Measurements from ENCODE around the gene SMC1B. TPM values are rescaled to one million over a fixed set of nuclear protein-coding genes. Genes with fewer than 3 reads are reported as not detected.

SMC1B gene
- total RNA-seq, 1 experiment from 2014 or later = 0.10 TPM

DNA sequence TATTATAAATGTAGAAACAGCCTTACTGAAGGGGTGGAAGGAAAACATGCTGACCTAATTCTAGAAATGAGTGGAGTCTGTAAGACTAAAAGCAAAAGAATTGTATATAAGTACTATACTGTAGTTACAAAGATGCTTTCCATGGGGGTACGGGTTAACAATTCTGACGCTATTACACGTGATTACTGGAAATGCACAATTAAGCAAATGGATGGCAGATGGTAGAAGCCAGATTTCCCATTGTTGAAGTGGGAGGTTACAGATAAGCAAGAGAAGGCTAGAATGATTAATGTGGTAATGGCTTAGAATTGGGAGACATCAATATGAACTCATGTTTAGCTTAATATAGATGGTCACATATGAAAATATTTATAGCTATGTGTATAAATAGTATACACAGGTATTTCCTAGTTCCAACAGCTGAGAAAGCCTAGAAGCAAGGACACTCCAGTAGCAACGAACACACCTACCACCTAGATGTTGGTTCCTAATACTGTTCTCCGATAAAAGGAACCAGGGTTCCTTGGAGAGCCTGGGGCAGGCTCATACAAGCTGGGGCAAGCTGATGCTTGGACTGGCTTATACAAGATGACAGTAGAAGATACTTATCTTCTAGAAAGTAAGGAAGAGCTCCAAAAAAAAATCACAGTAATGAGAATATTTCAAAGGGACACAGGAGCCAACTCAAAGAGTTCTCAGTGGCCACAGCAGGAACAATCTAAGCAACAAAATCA is 13.5 kb downstream of the SMC1B start:
- Histone ChIP-seq H3K4me3 (ENCODE audit: low read depth in 2 of 2, low read length in 2 of 2) (no peak overlapping the region), H3K36me3 (ENCODE audit: control insufficient read depth, insufficient read depth, low read length) (no peaks in the 10 kb centered on the region), H3K4me1 (ENCODE audit: control insufficient read depth, insufficient read depth, low read length) (no peaks in the 10 kb centered on the region), H3K27ac (ENCODE audit: low read length) (no peak overlapping the region), H3K27me3 (ENCODE audit: control insufficient read depth, insufficient read depth, low read length) (no peaks in the 10 kb centered on the region), H3K9me3 (ENCODE audit: control insufficient read depth, insufficient read depth, low read depth, low read length) (no peaks in the 10 kb centered on the region)
- ATAC-seq = no peak
- POLR2A ChIA-PET = no interaction called here
- intact Hi-C loops (cut with micrococcal nuclease; ENCODE audit: unreplicated experiment) (no loop called here), in situ Hi-C loops (cut with HindIII; ENCODE audit: low pct_unique_long_range_greater_than_20kb, low sequenced_read_pairs) (no loop called here)
- DNase-seq (ENCODE audit: low read depth, low spot score) = no peak
- CTCF ChIA-PET = no interaction called here
- TF ChIP-seq TCF7L2 (IDR thresholded peaks at IDR 0.05; ENCODE audit: low read depth, low read length) = no peak
- no peak for TF ChIP-seq SIN3A (IDR thresholded peaks at IDR 0.05; ENCODE audit: borderline replicate concordance, insufficient read depth, low read depth, low read length)
- TF ChIP-seq POLR2AphosphoS5 (IDR thresholded peaks at IDR 0.05; ENCODE audit: low read depth, low read length) = no peak
- TF ChIP-seq, protein P1, sequence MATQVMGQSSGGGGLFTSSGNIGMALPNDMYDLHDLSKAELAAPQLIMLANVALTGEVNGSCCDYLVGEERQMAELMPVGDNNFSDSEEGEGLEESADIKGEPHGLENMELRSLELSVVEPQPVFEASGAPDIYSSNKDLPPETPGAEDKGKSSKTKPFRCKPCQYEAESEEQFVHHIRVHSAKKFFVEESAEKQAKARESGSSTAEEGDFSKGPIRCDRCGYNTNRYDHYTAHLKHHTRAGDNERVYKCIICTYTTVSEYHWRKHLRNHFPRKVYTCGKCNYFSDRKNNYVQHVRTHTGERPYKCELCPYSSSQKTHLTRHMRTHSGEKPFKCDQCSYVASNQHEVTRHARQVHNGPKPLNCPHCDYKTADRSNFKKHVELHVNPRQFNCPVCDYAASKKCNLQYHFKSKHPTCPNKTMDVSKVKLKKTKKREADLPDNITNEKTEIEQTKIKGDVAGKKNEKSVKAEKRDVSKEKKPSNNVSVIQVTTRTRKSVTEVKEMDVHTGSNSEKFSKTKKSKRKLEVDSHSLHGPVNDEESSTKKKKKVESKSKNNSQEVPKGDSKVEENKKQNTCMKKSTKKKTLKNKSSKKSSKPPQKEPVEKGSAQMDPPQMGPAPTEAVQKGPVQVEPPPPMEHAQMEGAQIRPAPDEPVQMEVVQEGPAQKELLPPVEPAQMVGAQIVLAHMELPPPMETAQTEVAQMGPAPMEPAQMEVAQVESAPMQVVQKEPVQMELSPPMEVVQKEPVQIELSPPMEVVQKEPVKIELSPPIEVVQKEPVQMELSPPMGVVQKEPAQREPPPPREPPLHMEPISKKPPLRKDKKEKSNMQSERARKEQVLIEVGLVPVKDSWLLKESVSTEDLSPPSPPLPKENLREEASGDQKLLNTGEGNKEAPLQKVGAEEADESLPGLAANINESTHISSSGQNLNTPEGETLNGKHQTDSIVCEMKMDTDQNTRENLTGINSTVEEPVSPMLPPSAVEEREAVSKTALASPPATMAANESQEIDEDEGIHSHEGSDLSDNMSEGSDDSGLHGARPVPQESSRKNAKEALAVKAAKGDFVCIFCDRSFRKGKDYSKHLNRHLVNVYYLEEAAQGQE (IDR thresholded peaks at IDR 0.05; ENCODE audit: insufficient read depth in 1 of 2, low read depth in 2 of 2, low read length in 1 of 2) = no peak
- TF ChIP-seq, protein P2, sequence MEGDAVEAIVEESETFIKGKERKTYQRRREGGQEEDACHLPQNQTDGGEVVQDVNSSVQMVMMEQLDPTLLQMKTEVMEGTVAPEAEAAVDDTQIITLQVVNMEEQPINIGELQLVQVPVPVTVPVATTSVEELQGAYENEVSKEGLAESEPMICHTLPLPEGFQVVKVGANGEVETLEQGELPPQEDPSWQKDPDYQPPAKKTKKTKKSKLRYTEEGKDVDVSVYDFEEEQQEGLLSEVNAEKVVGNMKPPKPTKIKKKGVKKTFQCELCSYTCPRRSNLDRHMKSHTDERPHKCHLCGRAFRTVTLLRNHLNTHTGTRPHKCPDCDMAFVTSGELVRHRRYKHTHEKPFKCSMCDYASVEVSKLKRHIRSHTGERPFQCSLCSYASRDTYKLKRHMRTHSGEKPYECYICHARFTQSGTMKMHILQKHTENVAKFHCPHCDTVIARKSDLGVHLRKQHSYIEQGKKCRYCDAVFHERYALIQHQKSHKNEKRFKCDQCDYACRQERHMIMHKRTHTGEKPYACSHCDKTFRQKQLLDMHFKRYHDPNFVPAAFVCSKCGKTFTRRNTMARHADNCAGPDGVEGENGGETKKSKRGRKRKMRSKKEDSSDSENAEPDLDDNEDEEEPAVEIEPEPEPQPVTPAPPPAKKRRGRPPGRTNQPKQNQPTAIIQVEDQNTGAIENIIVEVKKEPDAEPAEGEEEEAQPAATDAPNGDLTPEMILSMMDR (IDR thresholded peaks at IDR 0.05) = no peak
- no TSS peak for BruUV-seq (replicated peaks)

DNA sequence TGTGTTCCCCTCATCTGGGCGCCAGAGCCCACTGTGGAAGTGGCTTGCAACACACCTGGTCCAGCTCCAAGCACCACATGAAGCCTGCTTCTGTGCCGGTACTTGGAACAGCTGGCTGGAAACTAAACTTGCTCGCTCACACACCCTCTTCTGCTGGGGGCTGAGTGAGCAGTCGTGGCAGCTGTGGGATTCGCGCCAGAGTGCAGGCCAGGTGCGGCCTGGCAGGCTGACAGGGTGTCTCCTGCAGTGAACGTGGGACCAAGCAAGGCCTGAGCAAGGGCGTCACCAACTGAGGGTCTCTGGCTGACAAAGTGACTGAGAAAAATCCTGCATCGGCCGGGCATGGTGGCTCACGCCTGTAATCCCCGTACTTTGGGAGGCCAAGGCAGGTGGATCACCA is 15.2 kb downstream of the SMC1B start:
- H3K9me3 ChIP-seq (ENCODE audit: control insufficient read depth, insufficient read depth, low read depth, low read length) = no peaks in the 10 kb centered on the region
- CTCF ChIA-PET = no interaction called here
- H3K4me1 ChIP-seq (ENCODE audit: control insufficient read depth, insufficient read depth, low read length) = no peaks in the 10 kb centered on the region
- POLR2A ChIA-PET = no interaction called here
- no TSS peak for BruUV-seq (replicated peaks)
- ATAC-seq (no peak), DNase-seq (ENCODE audit: low read depth, low spot score) (no peak)
- H3K27ac ChIP-seq (ENCODE audit: low read length) = no peak overlapping the region
- no peaks in the 10 kb centered on the region for H3K27me3 ChIP-seq (ENCODE audit: control insufficient read depth, insufficient read depth, low read length)
- in situ Hi-C loops (cut with HindIII; ENCODE audit: low pct_unique_long_range_greater_than_20kb, low sequenced_read_pairs) = no loop called here
- no peaks in the 10 kb centered on the region for H3K36me3 ChIP-seq (ENCODE audit: control insufficient read depth, insufficient read depth, low read length)
- TF ChIP-seq SIN3A (IDR thresholded peaks at IDR 0.05; ENCODE audit: borderline replicate concordance, insufficient read depth, low read depth, low read length) (no peak), POLR2AphosphoS5 (IDR thresholded peaks at IDR 0.05; ENCODE audit: low read depth, low read length) (no peak), TCF7L2 (IDR thresholded peaks at IDR 0.05; ENCODE audit: low read depth, low read length) (no peak)
- TF ChIP-seq, protein P2 (IDR thresholded peaks at IDR 0.05) = no peak
- TF ChIP-seq, protein P1 (IDR thresholded peaks at IDR 0.05; ENCODE audit: insufficient read depth in 1 of 2, low read depth in 2 of 2, low read length in 1 of 2) = no peak
- intact Hi-C loops (cut with micrococcal nuclease; ENCODE audit: unreplicated experiment) = no loop called here
- no peak overlapping the region for H3K4me3 ChIP-seq (ENCODE audit: low read depth in 2 of 2, low read length in 2 of 2)
